Measurements from ENCODE around the gene SBK2. TPM values are rescaled to one million over a fixed set of nuclear protein-coding genes. Genes with fewer than 3 reads are reported as not detected.

Gene SBK2
- total RNA-seq, 2 experiments from 2014 or later: not detected

- Histone ChIP-seq H3K27ac (ENCODE audit: low read depth, low read length, poor library complexity, severe bottlenecking) (no peak overlapping the region), H3K4me1 (ENCODE audit: insufficient read depth, low read length, poor library complexity, severe bottlenecking) (no peaks in the 10 kb centered on the region), H3K4me3 (ENCODE audit: low read depth, low read length, poor library complexity, severe bottlenecking) (no peak overlapping the region), H3K79me2 (ENCODE audit: insufficient read depth, low read depth, low read length) (no peaks in the 10 kb centered on the region), H3K36me3 (ENCODE audit: insufficient read depth, low read length) (no peaks in the 10 kb centered on the region), H3K9me2 (ENCODE audit: insufficient read depth, low read length) (no peaks in the 10 kb centered on the region), H3K9me3 (ENCODE audit: low read length) (no peaks in the 10 kb centered on the region), H2AFZ (ENCODE audit: low read length) (no peak overlapping the region), H3K4me2 (ENCODE audit: low read length) (no peak overlapping the region), H4K20me1 (ENCODE audit: insufficient read depth, low read length) (no peaks in the 10 kb centered on the region)
- BruUV-seq (replicated peaks): no TSS peak
- ChIA-PET POLR2A (no interaction called here), CTCF (ENCODE audit: unreplicated experiment) (no interaction called here)
- intact Hi-C loops (cut with micrococcal nuclease; ENCODE audit: unreplicated experiment): no loop called here
- no peak for TF ChIP-seq EZH2phosphoT487 (IDR thresholded peaks at IDR 0.05; ENCODE audit: borderline replicate concordance, low read depth, low read length)
- TF ChIP-seq, protein P1, sequence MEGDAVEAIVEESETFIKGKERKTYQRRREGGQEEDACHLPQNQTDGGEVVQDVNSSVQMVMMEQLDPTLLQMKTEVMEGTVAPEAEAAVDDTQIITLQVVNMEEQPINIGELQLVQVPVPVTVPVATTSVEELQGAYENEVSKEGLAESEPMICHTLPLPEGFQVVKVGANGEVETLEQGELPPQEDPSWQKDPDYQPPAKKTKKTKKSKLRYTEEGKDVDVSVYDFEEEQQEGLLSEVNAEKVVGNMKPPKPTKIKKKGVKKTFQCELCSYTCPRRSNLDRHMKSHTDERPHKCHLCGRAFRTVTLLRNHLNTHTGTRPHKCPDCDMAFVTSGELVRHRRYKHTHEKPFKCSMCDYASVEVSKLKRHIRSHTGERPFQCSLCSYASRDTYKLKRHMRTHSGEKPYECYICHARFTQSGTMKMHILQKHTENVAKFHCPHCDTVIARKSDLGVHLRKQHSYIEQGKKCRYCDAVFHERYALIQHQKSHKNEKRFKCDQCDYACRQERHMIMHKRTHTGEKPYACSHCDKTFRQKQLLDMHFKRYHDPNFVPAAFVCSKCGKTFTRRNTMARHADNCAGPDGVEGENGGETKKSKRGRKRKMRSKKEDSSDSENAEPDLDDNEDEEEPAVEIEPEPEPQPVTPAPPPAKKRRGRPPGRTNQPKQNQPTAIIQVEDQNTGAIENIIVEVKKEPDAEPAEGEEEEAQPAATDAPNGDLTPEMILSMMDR (conservative IDR thresholded peaks at IDR 0.05; ENCODE audit: low read length): no peak
- DNase-seq (ENCODE audit: low spot score): no peak
Observed at GRCh38 chr19:55567708-55568328, 30.9 kb upstream of the SBK2 start.

- no peak overlapping the region for H3K27ac ChIP-seq (ENCODE audit: low read depth, low read length, poor library complexity, severe bottlenecking)
- H2AFZ ChIP-seq (ENCODE audit: low read length): no peak overlapping the region
- CTCF ChIA-PET (ENCODE audit: unreplicated experiment): no interaction called here
- no peaks in the 10 kb centered on the region for H3K79me2 ChIP-seq (ENCODE audit: insufficient read depth, low read depth, low read length)
- no peak overlapping the region for H3K4me3 ChIP-seq (ENCODE audit: low read depth, low read length, poor library complexity, severe bottlenecking)
- POLR2A ChIA-PET: no interaction called here
- TF ChIP-seq, protein P1 (conservative IDR thresholded peaks at IDR 0.05; ENCODE audit: low read length): no peak
- TF ChIP-seq EZH2phosphoT487 (IDR thresholded peaks at IDR 0.05; ENCODE audit: borderline replicate concordance, low read depth, low read length): no peak
- no peaks in the 10 kb centered on the region for H3K4me1 ChIP-seq (ENCODE audit: insufficient read depth, low read length, poor library complexity, severe bottlenecking)
- no peak overlapping the region for H3K4me2 ChIP-seq (ENCODE audit: low read length)
- H4K20me1 ChIP-seq (ENCODE audit: insufficient read depth, low read length): no peaks in the 10 kb centered on the region
- no peaks in the 10 kb centered on the region for H3K36me3 ChIP-seq (ENCODE audit: insufficient read depth, low read length)
- DNase-seq (ENCODE audit: low spot score): no peak
- no peaks in the 10 kb centered on the region for H3K9me3 ChIP-seq (ENCODE audit: low read length)
- no TSS peak for BruUV-seq (replicated peaks)
- H3K9me2 ChIP-seq (ENCODE audit: insufficient read depth, low read length): no peaks in the 10 kb centered on the region
- intact Hi-C loops (cut with micrococcal nuclease; ENCODE audit: unreplicated experiment): no loop called here
Observed at GRCh38 chr19:55566823-55567222, 29.9 kb upstream of the SBK2 start.

GRCh38 chr19:55563261-55563690 is 26.3 kb upstream of the SBK2 start:
- no peak overlapping the region for H2AFZ ChIP-seq (ENCODE audit: low read length)
- no peaks in the 10 kb centered on the region for H3K79me2 ChIP-seq (ENCODE audit: insufficient read depth, low read depth, low read length)
- intact Hi-C loops (cut with micrococcal nuclease; ENCODE audit: unreplicated experiment): no loop called here
- no peak overlapping the region for H3K4me2 ChIP-seq (ENCODE audit: low read length)
- H3K36me3 ChIP-seq (ENCODE audit: insufficient read depth, low read length): no peaks in the 10 kb centered on the region
- no peaks in the 10 kb centered on the region for H3K9me2 ChIP-seq (ENCODE audit: insufficient read depth, low read length)
- H3K9me3 ChIP-seq (ENCODE audit: low read length): no peaks in the 10 kb centered on the region
- TF ChIP-seq, protein P1 (conservative IDR thresholded peaks at IDR 0.05; ENCODE audit: low read length): no peak
- TF ChIP-seq EZH2phosphoT487 (IDR thresholded peaks at IDR 0.05; ENCODE audit: borderline replicate concordance, low read depth, low read length): no peak
- BruUV-seq (replicated peaks): no TSS peak
- ChIA-PET POLR2A (no interaction called here), CTCF (ENCODE audit: unreplicated experiment) (no interaction called here)
- H4K20me1 ChIP-seq (ENCODE audit: insufficient read depth, low read length): no peaks in the 10 kb centered on the region
- H3K4me3 ChIP-seq (ENCODE audit: low read depth, low read length, poor library complexity, severe bottlenecking): no peak overlapping the region
- DNase-seq (ENCODE audit: low spot score): no peak
- no peak overlapping the region for H3K27ac ChIP-seq (ENCODE audit: low read depth, low read length, poor library complexity, severe bottlenecking)
- H3K4me1 ChIP-seq (ENCODE audit: insufficient read depth, low read length, poor library complexity, severe bottlenecking): no peaks in the 10 kb centered on the region

All from OCI-LY7 (cell line).